HG03565 (cell line): ENCODE measurements around the gene SERP2.

Source experiments
- ATAC-seq: cut with Tn5 transposase; IDR thresholded peaks from one replicate; pipeline ENCODE4 v1.9.1; 2021; ENCODE audit warnings: mild to moderate bottlenecking, moderate library complexity; ENCODE audit not compliant: unreplicated experiment

SERP2 gene

GRCh38 chr13:44407891-44408290 is 34.3 kb downstream of the SERP2 start:
- no peak for ATAC-seq

GRCh38 chr13:44409595-44409994 is 36.0 kb downstream of the SERP2 start:
- ATAC-seq: no peak

GRCh38 chr13:44410328-44410859 is 36.8 kb downstream of the SERP2 start:
- no peak for ATAC-seq

- no peak for ATAC-seq
These were observed 38.2 kb downstream of the SERP2 start for GRCh38 chr13:44411841-44412240.

GRCh38 chr13:44412346-44412935 is 38.8 kb downstream of the SERP2 start:
- no peak for ATAC-seq

- ATAC-seq: no peak
These were observed 39.5 kb downstream of the SERP2 start for GRCh38 chr13:44413095-44413494.

- ATAC-seq: no peak
These were observed 41.1 kb downstream of the SERP2 start for GRCh38 chr13:44414716-44415115.

- ATAC-seq: no peak
These were observed 42.2 kb downstream of the SERP2 start for GRCh38 chr13:44415815-44416214.

- ATAC-seq: no peak
These were observed 42.7 kb downstream of the SERP2 start for GRCh38 chr13:44416301-44416700.

GRCh38 chr13:44416744-44417143 is 43.1 kb downstream of the SERP2 start:
- no peak for ATAC-seq

- ATAC-seq: no peak
These were observed 43.8 kb downstream of the SERP2 start for GRCh38 chr13:44417446-44417845.

GRCh38 chr13:44417876-44418275 is 44.3 kb downstream of the SERP2 start:
- no peak for ATAC-seq

- ATAC-seq: no peak
These were observed 47.0 kb downstream of the SERP2 start for GRCh38 chr13:44420376-44421220.

- no peak for ATAC-seq
These were observed 48.4 kb downstream of the SERP2 start for GRCh38 chr13:44421853-44422525.

- ATAC-seq: no peak
These were observed 49.4 kb downstream of the SERP2 start for GRCh38 chr13:44422755-44423643.

- no peak for ATAC-seq
These were observed 50.2 kb downstream of the SERP2 start for GRCh38 chr13:44423824-44424223.

GRCh38 chr13:44425041-44425814 is 51.6 kb downstream of the SERP2 start:
- no peak for ATAC-seq

- no peak for ATAC-seq
These were observed 52.1 kb downstream of the SERP2 start for GRCh38 chr13:44425815-44426078.

- ATAC-seq: no peak
These were observed 52.8 kb downstream of the SERP2 start for GRCh38 chr13:44426461-44426860.

- no peak for ATAC-seq
These were observed 55.7 kb downstream of the SERP2 start for GRCh38 chr13:44429311-44429710.
